Measurements from ENCODE around the gene HLA-F. TPM values are rescaled to one million over a fixed set of nuclear protein-coding genes. Genes with fewer than 3 reads are reported as not detected.
A peak's percentile ranks its signal among the peaks of the same experiment; 100 is the strongest.

HLA-F gene
- 0.28 and 0.31 TPM in 2 replicates for polyA plus RNA-seq (2012; rRNA removed)
- 0.07 and 0.08 TPM in 2 replicates for polyA plus RNA-seq (2012; cell fraction: cytosol; rRNA removed)
- polyA plus RNA-seq (2012; cell fraction: nucleus; rRNA removed): 0.25 and 0.34 TPM in 2 replicates

- Histone ChIP-seq H3K9ac (no peak within 1 kb of the TSS), H3K4me1 (ENCODE audit: control insufficient read depth in 1 of 2, insufficient read depth in 2 of 2, low read depth in 1 of 2, low read length in 1 of 2) (no peaks in the 10 kb centered on the region; a peak in 1 of 4 replicates), H3F3A (replicated peaks; ENCODE audit: insufficient read depth) (no peaks in the 10 kb centered on the region), H3K4me2 (peak within 1 kb of the TSS; percentile 67), H3K36me3 (replicated peaks in 1 of 2; ENCODE audit: control insufficient read depth in 1 of 2, insufficient read depth in 2 of 2, low read length in 1 of 2) (no peaks in the 10 kb centered on the region), H2AFZ (ENCODE audit: low read depth) (peak within 1 kb of the TSS; percentile 53), H4K20me1 (ENCODE audit: insufficient read depth) (no peaks in the 10 kb centered on the region), H3K27me3 (ENCODE audit: insufficient read depth) (peaks cover 45% of the 10 kb centered on the region; the same call in 1 of the 2 replicates), H3K9me3 (no peaks in the 10 kb centered on the region), H3K9me2 (no peaks in the 10 kb centered on the region), H3K79me2 (ENCODE audit: insufficient read depth) (no peaks in the 10 kb centered on the region), H3K4me3 (ENCODE audit: low read depth in 2 of 2, low read length in 1 of 2) (peak within 1 kb of the TSS; percentile 34 to 57), H3K27ac (ENCODE audit: low read depth in 2 of 2, low read length in 1 of 2) (no peak within 1 kb of the TSS)
- ChIA-PET POLR2A (no interaction called here), CTCF (no interaction called here)
- peak; percentile 70 for DNase-seq
- 0% methylated on average over 12 of the region's 26 CpGs for WGBS (ENCODE audit: low lambda C conversion rate)
- no peak for TF ChIP-seq POLR2AphosphoS5 (IDR thresholded peaks at IDR 0.05; ENCODE audit: low read depth, low read length)
- no peak for TF ChIP-seq YY1 (IDR thresholded peaks at IDR 0.05; ENCODE audit: low read depth)
- TF ChIP-seq RFX5 (IDR thresholded peaks at IDR 0.05; ENCODE audit: low read length): peak; percentile 99
- no peak for TF ChIP-seq TCF12 (IDR thresholded peaks at IDR 0.05)
These were observed at the start of gene HLA-F for GRCh38 chr6:29723262-29723665. TSS of gene HLA-F (plus strand) at chr6:29723434. CDS start at chr6:29723464, 30 bp downstream.

- no peak overlapping the region for H3K9ac ChIP-seq
- WGBS (ENCODE audit: low lambda C conversion rate): 44% methylated on average over 5 of the region's 5 CpGs
- no peaks in the 10 kb centered on the region for H3F3A ChIP-seq (replicated peaks; ENCODE audit: insufficient read depth)
- no peak for DNase-seq
- no peaks in the 10 kb centered on the region for H3K36me3 ChIP-seq (replicated peaks in 1 of 2; ENCODE audit: control insufficient read depth in 1 of 2, insufficient read depth in 2 of 2, low read length in 1 of 2)
- H4K20me1 ChIP-seq (ENCODE audit: insufficient read depth): no peaks in the 10 kb centered on the region
- H3K27me3 ChIP-seq (ENCODE audit: insufficient read depth): peaks cover 4% of the 10 kb centered on the region; the same call in 1 of the 2 replicates
- no peak overlapping the region for H3K27ac ChIP-seq (ENCODE audit: low read depth in 2 of 2, low read length in 1 of 2)
- CTCF ChIA-PET: interaction anchor here (0.6 to 8.4 kb wide), 2 partner anchors 22 to 80 kb away, joined by 5 to 78 read pairs; no protein-coding TSS in a partner anchor
- TF ChIP-seq MXI1 (IDR thresholded peaks at IDR 0.05; ENCODE audit: low read depth, low read length): no peak
- no peak for TF ChIP-seq CHD2 (IDR thresholded peaks at IDR 0.05; ENCODE audit: low read length, partially characterized antibody)
- TF ChIP-seq GABPA (IDR thresholded peaks at IDR 0.05; ENCODE audit: low read depth): no peak
- no peak for TF ChIP-seq PBX3 (IDR thresholded peaks at IDR 0.05)
- TF ChIP-seq FOSL2 (IDR thresholded peaks at IDR 0.05; ENCODE audit: borderline replicate concordance, low read depth): no peak
- no peak for TF ChIP-seq ZBTB33 (IDR thresholded peaks at IDR 0.05; ENCODE audit: borderline replicate concordance, low read depth)
- no peak for TF ChIP-seq TEAD4 (IDR thresholded peaks at IDR 0.05; ENCODE audit: borderline replicate concordance, insufficient read depth)
- TF ChIP-seq CTCF (IDR thresholded peaks at IDR 0.05): no peak
- no peak for TF ChIP-seq NFIC (IDR thresholded peaks at IDR 0.05; ENCODE audit: borderline replicate concordance)
- no peak for TF ChIP-seq EP300 (IDR thresholded peaks at IDR 0.05; ENCODE audit: borderline replicate concordance in 1 of 2, low read depth in 1 of 2, low read length in 1 of 2)
- TF ChIP-seq RCOR1 (IDR thresholded peaks at IDR 0.05; ENCODE audit: low read length): no peak
- no peak for TF ChIP-seq MAX (IDR thresholded peaks at IDR 0.05; ENCODE audit: low read depth)
- no peak overlapping the region for H2AFZ ChIP-seq (ENCODE audit: low read depth)
- H3K4me3 ChIP-seq (ENCODE audit: low read depth in 2 of 2, low read length in 1 of 2): no peak overlapping the region
- no peaks in the 10 kb centered on the region for H3K9me2 ChIP-seq
- H3K9me3 ChIP-seq: no peaks in the 10 kb centered on the region
- POLR2A ChIA-PET: no interaction called here
- no peaks in the 10 kb centered on the region for H3K4me1 ChIP-seq (ENCODE audit: control insufficient read depth in 1 of 2, insufficient read depth in 2 of 2, low read depth in 1 of 2, low read length in 1 of 2)
- H3K4me2 ChIP-seq: no peak overlapping the region
- no peaks in the 10 kb centered on the region for H3K79me2 ChIP-seq (ENCODE audit: insufficient read depth)
These were observed 49.2 kb upstream of the HLA-F start for GRCh38 chr6:29674008-29674407.

Measured in SK-N-SH (cell line).